KBM-7 (cell line): ENCODE measurements around the gene NDUFA13.
A peak's percentile ranks its signal among the peaks of the same experiment; 100 is the strongest.

ENCODE experiments used
- DNase-seq: peaks from one replicate; pipeline ENCODE4 v3.0.0-alpha.2; 2015
- in situ Hi-C: fragments of 300-500 bp; cut with MboI; formaldehyde crosslinking; loops from 2 replicates; pipeline ENCODE4 v1.14.3; 2020; ENCODE audit warnings: low sequenced_read_pairs, low pct_unique_long_range_greater_than_20kb, mixed read lengths

Gene NDUFA13

DNA sequence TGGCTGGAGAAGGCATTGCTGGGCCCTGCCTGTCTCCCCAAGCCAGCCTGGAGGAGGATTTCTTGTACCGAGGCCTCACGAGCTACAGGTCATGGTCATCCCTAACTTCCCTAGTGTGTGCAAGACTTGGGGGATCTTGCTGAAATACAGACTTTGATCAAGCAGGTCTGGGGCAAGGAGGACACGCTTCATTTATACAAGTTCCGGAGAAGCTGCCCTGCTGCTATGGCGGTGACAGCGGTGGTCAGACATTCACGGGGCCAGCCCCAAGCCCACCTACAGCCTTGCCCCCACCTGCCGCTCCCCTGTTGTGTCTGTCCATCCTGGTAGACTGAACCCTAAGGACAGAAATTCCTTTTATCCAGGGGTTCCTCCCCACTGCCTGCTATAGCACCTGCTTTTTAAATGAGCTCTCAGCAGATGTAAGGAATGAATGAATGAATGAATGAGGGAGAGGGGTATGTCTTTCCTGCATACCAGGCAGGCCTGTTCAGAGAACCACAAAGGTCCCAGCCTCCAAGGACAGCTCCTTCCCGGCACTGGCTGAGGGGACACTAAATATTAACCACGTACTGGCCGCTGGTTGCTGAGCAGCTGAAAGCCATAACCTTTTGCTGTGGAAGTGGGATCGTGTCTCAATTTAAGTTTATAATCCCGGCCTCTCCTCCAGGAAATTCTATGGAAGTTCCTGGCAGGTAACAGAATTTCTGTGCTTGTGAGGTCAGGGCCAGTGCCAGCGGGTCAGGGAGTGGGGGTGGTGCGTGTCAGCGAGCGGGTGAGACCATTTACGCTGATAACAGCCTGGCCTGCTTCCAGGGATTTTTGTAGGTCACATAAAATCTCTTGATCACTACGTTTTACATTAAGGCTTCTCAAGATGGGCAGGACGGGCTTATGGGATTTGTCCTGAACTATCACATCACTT, 27.8 kb upstream of the NDUFA13 start:
- DNase-seq = no peak
- in situ Hi-C loops = no loop called here

DNA sequence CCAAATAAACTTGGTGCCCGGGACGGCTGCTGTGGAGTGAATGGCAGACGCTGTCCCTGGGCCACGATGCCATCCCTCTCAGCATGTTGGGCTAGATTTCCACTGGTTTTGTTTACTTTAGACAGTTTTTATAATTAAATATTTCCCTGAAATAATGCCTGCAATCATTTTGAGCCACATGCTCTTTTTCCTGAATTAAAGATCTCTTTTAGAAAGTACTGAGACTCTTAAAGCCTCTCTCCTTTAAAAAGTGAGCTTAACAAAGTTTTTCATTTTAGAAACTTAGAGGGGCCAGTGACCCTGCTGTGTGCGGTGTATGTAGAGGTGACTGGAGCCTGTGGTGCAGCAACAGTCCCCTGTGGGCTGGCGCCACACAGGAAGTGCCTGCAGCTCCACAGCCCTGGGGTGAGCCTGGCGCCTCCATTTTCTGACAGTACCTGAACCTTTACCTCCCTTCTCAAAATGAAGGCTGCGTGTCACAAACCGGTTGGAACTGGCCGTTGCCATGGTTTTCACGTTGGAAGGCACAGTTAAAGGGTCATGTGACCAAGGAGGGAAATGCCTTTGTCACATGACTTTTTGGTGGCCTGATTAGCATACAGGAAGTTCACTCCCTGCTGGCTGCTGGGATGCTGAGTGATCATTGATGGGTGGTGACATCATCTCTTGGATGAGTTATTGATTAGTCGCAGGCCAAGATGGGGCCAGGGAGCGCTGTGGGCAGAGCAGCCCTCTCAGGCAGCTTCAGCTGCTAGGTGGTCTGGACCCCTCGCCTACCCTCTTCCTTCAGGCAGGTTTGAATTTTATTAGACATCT, 26.9 kb upstream of the NDUFA13 start:
- peak; percentile 95 for DNase-seq
- in situ Hi-C loops = no loop called here

GRCh38 chr19:19489804-19490204, 26.2 kb upstream of the NDUFA13 start:
- no peak for DNase-seq
- in situ Hi-C loops = no loop called here

GRCh38 chr19:19490214-19490968, 25.6 kb upstream of the NDUFA13 start:
- DNase-seq = peak; percentile 89
- in situ Hi-C loops = no loop called here

- DNase-seq = no peak
- in situ Hi-C loops = no loop called here
Measured at GRCh38 chr19:19491321-19492025, 24.6 kb upstream of the NDUFA13 start.

DNA sequence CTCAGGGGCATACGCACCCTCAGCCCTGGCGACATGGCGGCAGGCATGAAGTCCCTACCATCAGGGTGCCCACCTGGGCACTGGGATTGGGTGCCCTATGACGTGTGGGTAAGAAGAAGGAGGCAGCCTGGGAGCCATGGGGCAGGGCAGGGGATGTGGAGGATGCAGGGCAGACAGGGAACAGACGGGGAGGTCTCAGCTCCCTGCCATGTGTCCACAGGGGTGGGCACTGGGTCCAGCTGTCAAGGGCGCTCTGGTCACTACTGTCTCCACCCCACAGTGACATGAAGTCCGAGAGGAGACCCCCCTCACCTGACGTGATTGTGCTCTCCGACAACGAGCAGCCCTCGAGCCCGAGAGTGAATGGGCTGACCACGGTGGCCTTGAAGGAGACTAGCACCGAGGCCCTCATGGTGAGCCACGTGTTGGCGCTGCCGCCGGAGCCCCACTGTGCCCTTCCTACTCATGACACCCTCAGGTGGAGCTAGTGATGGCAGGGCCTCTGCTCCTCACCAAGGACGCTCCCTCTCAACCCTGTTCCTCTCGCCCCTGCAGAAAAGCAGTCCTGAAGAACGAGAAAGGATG, 23.9 kb upstream of the NDUFA13 start:
- DNase-seq = no peak
- in situ Hi-C loops = no loop called here

- in situ Hi-C loops = no loop called here
- no peak for DNase-seq
Measured at GRCh38 chr19:19493841-19494546, 22.0 kb upstream of the NDUFA13 start.

- in situ Hi-C loops = no loop called here
Measured at GRCh38 chr19:19495614-19496603, 20.1 kb upstream of the NDUFA13 start.

GRCh38 chr19:19498255-19498991, 17.6 kb upstream of the NDUFA13 start:
- DNase-seq = no peak
- in situ Hi-C loops = no loop called here

More at GRCh38 chr19:19495614-19496603, 20.1 kb upstream of the NDUFA13 start:
- no peak for DNase-seq

GRCh38 chr19:19499272-19499995, 16.6 kb upstream of the NDUFA13 start:
- no peak for DNase-seq
- in situ Hi-C loops = no loop called here

- in situ Hi-C loops = no loop called here
- DNase-seq = no peak
Measured at GRCh38 chr19:19500975-19501644, 14.9 kb upstream of the NDUFA13 start.

- DNase-seq = no peak
- in situ Hi-C loops = no loop called here
Measured at GRCh38 chr19:19501798-19502197, 14.2 kb upstream of the NDUFA13 start.

- in situ Hi-C loops = no loop called here
- DNase-seq = no peak
Measured at GRCh38 chr19:19502281-19502680, 13.7 kb upstream of the NDUFA13 start.

DNA sequence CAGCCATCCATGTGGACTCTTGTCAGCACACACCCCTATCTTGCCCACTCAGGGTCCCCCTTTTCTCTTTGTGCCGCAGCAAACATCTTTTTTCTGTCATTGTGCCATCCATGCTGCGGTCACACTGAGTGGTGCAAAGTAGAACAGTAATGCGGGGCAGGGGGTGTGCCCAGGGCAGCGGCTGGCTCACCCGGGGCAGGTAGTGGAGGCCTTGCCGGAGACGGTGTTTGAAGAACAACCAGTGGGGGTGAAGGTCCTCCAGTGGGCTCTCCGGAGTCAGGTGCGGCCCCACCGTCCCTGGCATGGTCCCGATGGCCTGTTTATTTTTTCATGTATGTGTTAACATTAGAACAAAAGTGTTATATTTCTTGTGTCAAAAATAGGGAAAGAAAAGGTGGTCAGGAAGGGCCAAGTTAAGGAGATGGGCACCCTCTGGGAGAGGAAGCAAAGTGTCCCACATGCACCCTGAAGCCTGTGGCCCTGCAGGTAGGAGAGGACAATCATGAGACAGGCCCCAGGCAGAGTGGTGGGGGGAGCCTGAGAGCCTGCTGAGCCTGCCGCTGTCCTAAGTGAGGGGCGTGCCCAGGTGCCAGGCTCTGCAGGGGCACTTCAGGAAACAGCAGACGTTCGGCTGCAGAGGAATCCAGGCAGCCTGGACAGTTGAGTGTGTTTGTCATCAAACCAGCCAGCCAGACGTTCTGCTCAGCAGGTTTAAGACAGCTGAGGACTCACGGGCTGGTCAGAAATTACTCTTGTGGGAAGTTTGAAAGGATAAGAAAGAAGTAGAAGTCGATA, 13.0 kb upstream of the NDUFA13 start:
- in situ Hi-C loops = no loop called here
- DNase-seq = no peak
